Neural cell (in vitro differentiated cells): ENCODE measurements around the gene C1orf141.

Experiments
- CTCF ChIP-seq: fragments of 450-650 bp; IDR thresholded peaks from 2 replicates; pipeline ENCODE4 v1.5.1; 2014; ENCODE audit warnings: antibody characterized with exemption, mild to moderate bottlenecking, moderate library complexity; ENCODE audit not compliant: poor library complexity, severe bottlenecking
- REST ChIP-seq: IDR thresholded peaks from 2 replicates; pipeline ENCODE4 v1.6.1; 2012; ENCODE audit warnings: borderline replicate concordance
- SMC3 ChIP-seq: fragments of 450-650 bp; conservative IDR thresholded peaks from 2 replicates; pipeline ENCODE4 v1.6.1; 2014; ENCODE audit warnings: antibody characterized with exemption, mild to moderate bottlenecking, moderate library complexity; ENCODE audit not compliant: poor library complexity

GRCh38 chr1:67166196-67166595 is 31.4 kb upstream of the C1orf141 start, which contains the start of gene IL23R:
- TF ChIP-seq REST = no peak
- TF ChIP-seq CTCF = no peak
- TF ChIP-seq SMC3 = no peak
